CD14-positive monocyte (primary cell): ENCODE measurements around the gene SUPT16H. TPM values are rescaled to one million over a fixed set of nuclear protein-coding genes. Genes with fewer than 3 reads are reported as not detected.

Experiments used
- DNase-seq, 3 donors: peaks; one replicate each; pipeline ENCODE4 v3.0.0-alpha.2; 2011 to 2022
- H2AFZ ChIP-seq: 2 replicates; pipeline ENCODE4 v1.6.0; 2012; ENCODE audit warnings: mild to moderate bottlenecking, low read depth, low read length, inconsistent platforms; ENCODE audit not compliant: insufficient read depth, poor library complexity, severe bottlenecking
- H3K27ac ChIP-seq, 2 donors: 1 replicate in 1 of 2; 2 replicates in 1 of 2; pipeline ENCODE4 v1.5.1; 2012 to 2013; ENCODE audit warnings: low read length in 2 of 2, control low read depth in 1 of 2, inconsistent platforms in 1 of 2, low read depth in 1 of 2, mild to moderate bottlenecking in 1 of 2
- H3K27me3 ChIP-seq, 2 donors: one replicate each; pipeline versions ENCODE4 v1.6.0 to v1.6.1; 2011 to 2013; ENCODE audit warnings: low read length in 2 of 2; ENCODE audit not compliant: control insufficient read depth in 2 of 2, insufficient read depth in 2 of 2
- H3K36me3 ChIP-seq, 2 donors: replicated peaks in 1 of 2; 1 replicate in 1 of 2; 2 replicates in 1 of 2; pipeline versions ENCODE4 v1.5.1 to v1.6.1; 2012 to 2013; ENCODE audit warnings: low read length in 2 of 2, control low read depth in 1 of 2, inconsistent platforms in 1 of 2, mild to moderate bottlenecking in 1 of 2; ENCODE audit not compliant: insufficient read depth in 2 of 2, control insufficient read depth in 1 of 2
- H3K4me1 ChIP-seq, 2 donors: 1 replicate in 1 of 2; 2 replicates in 1 of 2; pipeline versions ENCODE4 v1.5.1 to v1.6.1; 2012 to 2013; ENCODE audit warnings: low read length in 2 of 2, control low read depth in 1 of 2, inconsistent platforms in 1 of 2, mild to moderate bottlenecking in 1 of 2, moderate library complexity in 1 of 2; ENCODE audit not compliant: insufficient read depth in 2 of 2, control insufficient read depth in 1 of 2
- H3K4me2 ChIP-seq: replicated peaks from 2 replicates; pipeline ENCODE3; 2012; ENCODE audit warnings: low read length, moderate library complexity, mild to moderate bottlenecking; ENCODE audit not compliant: poor library complexity, severe bottlenecking; ENCODE audit errors: extremely low read depth
- H3K4me3 ChIP-seq, 3 experiments: fragments of 200-600 bp in 1 of 3; sonication (generic) in 1 of 3; replicated peaks in 1 of 3; 1 replicate in 2 of 3; 2 replicates in 1 of 3; pipeline ENCODE4 v1.5.1; 2011 to 2013; ENCODE audit warnings: low read length in 3 of 3, mild to moderate bottlenecking in 3 of 3, control low read depth in 2 of 3, low read depth in 2 of 3, inconsistent platforms in 1 of 3, moderate library complexity in 1 of 3
- H3K79me2 ChIP-seq: 2 replicates; pipeline ENCODE4 v1.6.0; 2012; ENCODE audit warnings: mild to moderate bottlenecking, control low read depth, inconsistent platforms, low read length, moderate library complexity; ENCODE audit not compliant: insufficient read depth
- H3K9ac ChIP-seq: 2 replicates; pipeline ENCODE4 v1.6.0; 2017; ENCODE audit warnings: low read length, mild to moderate bottlenecking; ENCODE audit not compliant: insufficient read depth, poor library complexity, severe bottlenecking
- H3K9me3 ChIP-seq, 2 donors: replicated peaks in 1 of 2; 1 replicate in 1 of 2; 2 replicates in 1 of 2; pipeline versions ENCODE4 v1.5.1 to v1.6.1; 2012 to 2013; ENCODE audit warnings: low read length in 2 of 2, control low read depth in 1 of 2; ENCODE audit not compliant: control insufficient read depth in 1 of 2, insufficient read depth in 1 of 2
- H4K20me1 ChIP-seq: 2 replicates; pipeline ENCODE4 v1.6.0; 2012; ENCODE audit warnings: mild to moderate bottlenecking, low read length, control low read depth, moderate library complexity; ENCODE audit not compliant: insufficient read depth
- H3K27ac Mint-ChIP-seq, 7 donors: one replicate each; pipeline ENCODE4 v1.8.0; 2020; ENCODE audit warnings: mild to moderate bottlenecking in 7 of 7, mixed read lengths in 7 of 7, moderate library complexity in 6 of 7, inconsistent platforms in 2 of 7
- H3K27me3 Mint-ChIP-seq, 3 donors: one replicate each; pipeline ENCODE4 v1.8.0; 2021 to 2022; ENCODE audit warnings: low read depth in 3 of 3, mild to moderate bottlenecking in 3 of 3, mixed read lengths in 3 of 3, moderate library complexity in 3 of 3, inconsistent platforms in 1 of 3
- H3K36me3 Mint-ChIP-seq, 2 donors: one replicate each; pipeline ENCODE4 v1.8.0; 2020; ENCODE audit warnings: mixed read lengths in 2 of 2, inconsistent platforms in 1 of 2, mild to moderate bottlenecking in 1 of 2
- H3K4me1 Mint-ChIP-seq: one replicate; pipeline ENCODE4 v1.8.0; 2020; ENCODE audit warnings: mild to moderate bottlenecking, mixed read lengths
- H3K4me3 Mint-ChIP-seq, 2 donors: one replicate each; pipeline ENCODE4 v1.8.0; 2020; ENCODE audit warnings: mild to moderate bottlenecking in 2 of 2, mixed read lengths in 2 of 2, moderate library complexity in 1 of 2
- H3K9me3 Mint-ChIP-seq, 7 donors: one replicate each; pipeline ENCODE4 v1.8.0; 2020 to 2022; ENCODE audit warnings: mixed read lengths in 7 of 7, mild to moderate bottlenecking in 6 of 7, moderate library complexity in 6 of 7, inconsistent platforms in 2 of 7
- CTCF ChIP-seq: fragments of 200-600 bp; IDR thresholded peaks from one replicate; pipeline ENCODE4 v1.8.0; 2022; ENCODE audit warnings: antibody characterized with exemption, mild to moderate bottlenecking
- WGBS: methylation state at CpG from one replicate; pipeline ENCODE4 v1.1.5; 2013; ENCODE audit warnings: missing lambda C conversion rate; ENCODE audit not compliant: insufficient coverage; 5-methylcytosine and 5-hydroxymethylcytosine counted together
- intact Hi-C, 2 donors: fragments of 100-400 bp; cut with micrococcal nuclease; formaldehyde crosslinking; loops; one replicate each; pipeline versions ENCODE4 v1.15.0 to v1.15.1; 2023
- polyA plus RNA-seq, 3 donors: library from polyadenylated mRNA; depleted of rRNA in 1 of 3; unstranded in 2 of 3; stranded (reverse) in 1 of 3; fragments of 300-500 nt in 2 of 3; fragments of >200 nt in 1 of 3; fragmentation: Illumina TruSeq in 2 of 3; gene quantifications; 1 replicate in 2 of 3; 2 replicates in 1 of 3; pipeline ENCODE4 v1.2.3, GENCODE V29; 2012 to 2021

Gene SUPT16H
- polyA plus RNA-seq, 3 donors: 15.7 to 37.3 (median 26.6) TPM

- Histone ChIP-seq H3K36me3 (peaks cover 95 to 100% of the 10 kb centered on the region in 2 donors), H3K79me2 (no peaks in the 10 kb centered on the region), H3K9ac (no peak overlapping the region), H3K4me1 (no peaks in the 10 kb centered on the region), H2AFZ (no peak overlapping the region), H4K20me1 (no peaks in the 10 kb centered on the region), H3K27ac (no peak overlapping the region), H3K27me3 (no peaks in the 10 kb centered on the region), H3K9me3 (no peaks in the 10 kb centered on the region), H3K4me3 (no peak overlapping the region), H3K4me2 (no peak overlapping the region)
- intact Hi-C loops: no loop called here
- no peak for TF ChIP-seq CTCF
- Mint-ChIP-seq H3K27ac (peak overlapping the region in 1 of 7 donors; percentile 9), H3K4me1 (no peaks in the 10 kb centered on the region), H3K27me3 (no peaks in the 10 kb centered on the region), H3K4me3 (no peak overlapping the region), H3K36me3 (peaks cover 84 to 99% of the 10 kb centered on the region in 2 donors), H3K9me3 (no peaks in the 10 kb centered on the region)
- no peak for DNase-seq
- WGBS: no CpG with 5 or more reads among the region's 5 CpGs
Observed at GRCh38 chr14:21399311-21399870, 15.6 kb upstream of the SUPT16H start.

- H2AFZ ChIP-seq: no peak overlapping the region
- H3K4me2 ChIP-seq: no peak overlapping the region
- H3K4me1 ChIP-seq: no peaks in the 10 kb centered on the region
- no peaks in the 10 kb centered on the region for H3K9me3 Mint-ChIP-seq
- intact Hi-C loops: no loop called here
- peaks cover 98 to 100% of the 10 kb centered on the region in 2 donors for H3K36me3 ChIP-seq
- no peak for TF ChIP-seq CTCF
- peaks cover 87 to 99% of the 10 kb centered on the region in 2 donors for H3K36me3 Mint-ChIP-seq
- no peak overlapping the region for H3K9ac ChIP-seq
- H4K20me1 ChIP-seq: no peaks in the 10 kb centered on the region
- no peaks in the 10 kb centered on the region for H3K4me1 Mint-ChIP-seq
- no peaks in the 10 kb centered on the region for H3K27me3 ChIP-seq
- H3K27ac ChIP-seq: no peak overlapping the region
- no peaks in the 10 kb centered on the region for H3K79me2 ChIP-seq
- no peak overlapping the region for H3K4me3 ChIP-seq
- H3K27me3 Mint-ChIP-seq: no peaks in the 10 kb centered on the region
- H3K4me3 Mint-ChIP-seq: no peak overlapping the region
- 100% methylated on average over 3 of the region's 4 CpGs for WGBS
- H3K9me3 ChIP-seq: no peaks in the 10 kb centered on the region
- no peak for DNase-seq
- H3K27ac Mint-ChIP-seq: peak overlapping the region in 1 of 7 donors; percentile 48
Observed at GRCh38 chr14:21398901-21399300, 15.1 kb upstream of the SUPT16H start.
